ENCODE data around the gene SLC4A8.
"Not testable (repeated sequence)": the region's sequence is repeated elsewhere in the genome, so short reads cannot be mapped to it uniquely, and the experiment has no call there.

The SLC4A8 gene

GRCh38 chr12:51508285-51508684 lies 83.7 kb downstream of the SLC4A8 start:
- no peak overlapping the region for H3K4me3 ChIP-seq (ENCODE audit: low read depth, low read length)
- DNase-seq (ENCODE audit: low read depth), result no peak
- TF ChIP-seq CTCF (IDR thresholded peaks at IDR 0.05; ENCODE audit: low read depth, low read length), result no peak
- TF ChIP-seq MAX (IDR thresholded peaks at IDR 0.05; ENCODE audit: low read depth, low read length), result no peak
- no peak for TF ChIP-seq MYC (IDR thresholded peaks at IDR 0.05; ENCODE audit: low read depth, low read length)
- no peak for TF ChIP-seq POLR2A (IDR thresholded peaks at IDR 0.05; ENCODE audit: extremely low read depth, insufficient read length)

GRCh38 chr12:51511546-51512260 lies 87.1 kb downstream of the SLC4A8 start:
- TF ChIP-seq MAX (IDR thresholded peaks at IDR 0.05; ENCODE audit: low read depth, low read length), result no peak
- DNase-seq (ENCODE audit: low read depth), result no peak
- H3K4me3 ChIP-seq (ENCODE audit: low read depth, low read length), result no peak overlapping the region

- TF ChIP-seq MYC (IDR thresholded peaks at IDR 0.05; ENCODE audit: low read depth, low read length) (no peak), MAX (IDR thresholded peaks at IDR 0.05; ENCODE audit: low read depth, low read length) (no peak), POLR2A (IDR thresholded peaks at IDR 0.05; ENCODE audit: extremely low read depth, insufficient read length) (no peak), CTCF (IDR thresholded peaks at IDR 0.05; ENCODE audit: low read depth, low read length) (no peak)
- no peak for DNase-seq (ENCODE audit: low read depth)
- H3K4me3 ChIP-seq (ENCODE audit: low read depth, low read length), result no peak overlapping the region
These were observed 87.8 kb downstream of the SLC4A8 start for GRCh38 chr12:51512438-51512837.

- H3K4me3 ChIP-seq (ENCODE audit: low read depth, low read length); DNase-seq (ENCODE audit: low read depth): not testable (repeated sequence)
These were observed 90.4 kb downstream of the SLC4A8 start for GRCh38 chr12:51515037-51515436.

- H3K4me3 ChIP-seq (ENCODE audit: low read depth, low read length), result no peak overlapping the region
- TF ChIP-seq POLR2A (IDR thresholded peaks at IDR 0.05; ENCODE audit: extremely low read depth, insufficient read length) (no peak), MAX (IDR thresholded peaks at IDR 0.05; ENCODE audit: low read depth, low read length) (no peak), CTCF (IDR thresholded peaks at IDR 0.05; ENCODE audit: low read depth, low read length) (no peak), MYC (IDR thresholded peaks at IDR 0.05; ENCODE audit: low read depth, low read length) (no peak)
These were observed 92.7 kb downstream of the SLC4A8 start for GRCh38 chr12:51517316-51517715.

GRCh38 chr12:51517800-51518199 lies 93.2 kb downstream of the SLC4A8 start:
- DNase-seq (ENCODE audit: low read depth), result no peak
- TF ChIP-seq MYC (IDR thresholded peaks at IDR 0.05; ENCODE audit: low read depth, low read length), result no peak
- TF ChIP-seq CTCF (IDR thresholded peaks at IDR 0.05; ENCODE audit: low read depth, low read length), result no peak
- no peak for TF ChIP-seq MAX (IDR thresholded peaks at IDR 0.05; ENCODE audit: low read depth, low read length)
- no peak for TF ChIP-seq POLR2A (IDR thresholded peaks at IDR 0.05; ENCODE audit: extremely low read depth, insufficient read length)
- no peak overlapping the region for H3K4me3 ChIP-seq (ENCODE audit: low read depth, low read length)

More at GRCh38 chr12:51517316-51517715, 92.7 kb downstream of the SLC4A8 start:
- no peak for DNase-seq (ENCODE audit: low read depth)

- DNase-seq (ENCODE audit: low read depth), result no peak
- TF ChIP-seq CTCF (IDR thresholded peaks at IDR 0.05; ENCODE audit: low read depth, low read length), result no peak
- TF ChIP-seq MYC (IDR thresholded peaks at IDR 0.05; ENCODE audit: low read depth, low read length), result no peak
- TF ChIP-seq MAX (IDR thresholded peaks at IDR 0.05; ENCODE audit: low read depth, low read length), result no peak
- no peak for TF ChIP-seq POLR2A (IDR thresholded peaks at IDR 0.05; ENCODE audit: extremely low read depth, insufficient read length)
- H3K4me3 ChIP-seq (ENCODE audit: low read depth, low read length), result no peak overlapping the region
These were observed 95.1 kb downstream of the SLC4A8 start for GRCh38 chr12:51519755-51520154.

Measured in NB4 (cell line).